Activated CD8-positive, alpha-beta memory T cell treated with anti-CD3 and anti-CD28 coated beads for 48 hours (primary cell): ENCODE measurements around the gene MAPKBP1.

ENCODE experiments used
- DNase-seq, 3 experiments: peaks; one replicate each; pipeline ENCODE4 v3.0.0-alpha.2; 2020; ENCODE audit warnings: low read depth in 2 of 3, low spot score in 2 of 3

MAPKBP1 gene

DNA sequence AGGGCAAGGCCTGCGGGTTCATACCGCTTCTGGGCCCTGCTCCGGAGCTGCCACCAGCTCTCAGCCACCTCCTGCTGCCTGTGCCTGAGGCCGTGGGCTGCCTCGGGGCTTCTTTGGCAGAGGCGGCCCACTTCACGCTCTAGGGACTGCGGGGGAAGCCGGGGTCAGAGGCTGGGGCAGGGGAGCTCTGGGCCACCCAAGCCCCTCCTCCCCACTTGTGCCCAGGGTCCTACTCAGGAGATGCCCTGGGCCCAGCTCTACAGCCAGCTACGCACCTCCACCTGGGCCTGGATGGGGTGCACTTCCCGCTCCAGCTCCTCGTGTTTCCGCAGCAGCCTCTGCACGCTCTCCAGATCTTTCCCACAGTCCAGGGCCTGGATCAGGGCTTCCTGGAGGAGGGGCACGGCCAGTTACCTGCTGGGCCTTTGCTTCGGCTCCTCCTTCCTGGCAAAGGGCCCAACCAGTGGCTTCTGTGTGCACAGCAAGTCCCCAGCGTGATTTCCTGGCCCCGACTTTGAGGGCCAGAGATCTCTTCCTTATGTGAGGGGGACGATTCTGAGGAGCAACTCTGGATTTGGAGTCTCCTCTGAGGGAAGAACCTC lies 88.3 kb downstream of the MAPKBP1 start:
- no peak for DNase-seq

DNA sequence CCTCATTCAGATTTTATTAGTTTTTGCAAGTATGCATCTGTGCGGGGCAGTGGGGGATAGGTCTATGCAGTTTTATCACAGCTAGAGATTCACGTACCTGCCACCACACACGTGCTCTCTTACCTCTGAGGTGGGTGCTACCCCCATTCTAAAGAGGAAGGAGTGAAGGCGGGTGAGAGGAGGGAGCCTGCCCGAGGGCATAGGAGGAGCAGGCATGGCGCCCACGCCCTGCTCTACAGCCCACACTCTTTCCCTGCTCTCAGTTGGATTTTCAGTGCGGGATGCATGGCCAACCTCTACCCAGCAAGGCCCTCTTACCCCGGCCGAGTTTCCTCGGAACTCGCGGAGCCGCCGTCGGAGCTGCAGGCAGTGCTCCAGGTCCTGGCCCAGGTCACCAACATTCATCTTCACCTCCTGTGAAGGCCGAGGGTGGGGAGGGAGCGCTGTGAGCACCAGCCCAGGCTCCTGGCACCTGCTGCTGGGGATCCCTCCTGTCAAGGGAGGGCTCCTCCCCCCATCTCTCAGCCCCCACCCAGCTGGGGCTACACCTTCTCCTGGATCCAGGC lies 91.3 kb downstream of the MAPKBP1 start:
- DNase-seq: no peak

DNA sequence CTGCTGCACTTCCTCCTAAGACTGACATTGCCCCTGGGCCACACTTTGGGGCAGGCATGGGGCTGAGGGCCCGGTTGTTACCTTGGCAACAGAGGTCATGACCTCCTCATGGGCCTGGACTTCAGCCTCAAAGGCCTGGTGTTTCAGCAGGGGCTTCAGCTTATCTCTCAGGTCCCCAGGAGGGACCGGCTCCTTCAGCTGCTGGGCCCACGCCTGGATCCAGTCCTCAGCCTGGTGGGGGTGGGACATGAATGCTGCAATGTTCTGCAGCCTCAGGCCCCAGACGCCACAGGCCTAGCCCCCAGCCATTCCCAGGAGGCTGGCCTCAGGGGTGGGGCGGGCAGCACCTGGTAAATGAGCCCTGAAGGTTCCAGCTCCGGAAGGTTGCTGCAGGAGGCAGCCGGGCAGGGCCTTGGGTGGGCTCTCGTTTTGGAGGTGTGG lies 92.0 kb downstream of the MAPKBP1 start:
- no peak for DNase-seq

DNA sequence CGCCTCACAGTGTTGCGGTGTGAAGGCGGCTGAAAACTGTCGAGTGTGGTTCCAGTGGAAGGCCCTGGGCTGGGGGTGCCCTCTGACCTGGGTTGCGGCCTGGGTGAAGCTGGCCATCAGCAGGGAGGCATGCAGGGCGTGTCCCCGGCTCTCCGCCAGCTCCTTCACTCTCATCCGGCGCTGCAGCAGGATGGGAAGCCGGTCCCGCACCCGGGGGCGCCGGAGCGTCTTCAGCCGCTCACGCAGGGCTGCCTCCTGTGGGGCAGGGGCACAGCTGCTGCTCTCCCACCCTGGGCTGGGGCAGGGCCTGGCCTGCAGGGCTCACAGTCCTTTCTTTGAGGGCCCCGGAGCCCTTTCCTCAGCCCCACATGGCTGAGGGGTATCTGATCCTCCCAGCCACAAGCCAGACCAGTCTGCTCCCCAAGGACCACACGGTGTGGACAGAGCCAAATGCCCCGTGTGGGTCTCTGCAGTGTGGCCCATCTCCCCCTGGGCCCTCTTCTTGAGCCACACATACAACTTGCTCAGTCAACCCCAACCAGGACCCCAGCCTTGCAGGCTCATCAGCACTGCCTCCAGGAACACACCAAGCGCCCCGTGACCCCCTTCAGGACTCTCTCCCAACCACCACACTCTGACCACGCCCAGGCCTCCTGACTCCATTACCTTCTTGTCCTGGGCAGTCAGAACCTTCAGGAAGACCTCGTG lies 92.7 kb downstream of the MAPKBP1 start:
- DNase-seq: no peak

DNA sequence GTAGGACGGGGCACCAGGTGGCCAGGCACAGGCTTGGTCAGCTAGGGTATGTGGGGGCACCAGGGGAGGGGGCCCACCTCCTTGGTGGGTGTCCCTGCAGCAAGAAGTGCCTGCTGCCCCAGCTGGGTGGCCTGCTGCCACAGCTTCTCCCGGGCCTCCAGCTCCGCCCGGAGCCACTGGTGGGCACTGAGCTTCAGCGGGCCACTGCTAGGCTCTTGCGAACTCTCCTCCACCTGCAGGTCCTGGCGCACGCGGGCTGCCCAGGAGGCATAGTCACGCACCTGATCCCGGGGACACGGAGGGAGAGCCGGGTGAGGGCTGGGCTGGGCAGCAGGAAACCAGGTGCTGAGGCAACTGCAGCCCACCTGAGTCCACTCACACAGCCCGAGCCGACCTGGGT lies 94.0 kb downstream of the MAPKBP1 start:
- no peak for DNase-seq

DNA sequence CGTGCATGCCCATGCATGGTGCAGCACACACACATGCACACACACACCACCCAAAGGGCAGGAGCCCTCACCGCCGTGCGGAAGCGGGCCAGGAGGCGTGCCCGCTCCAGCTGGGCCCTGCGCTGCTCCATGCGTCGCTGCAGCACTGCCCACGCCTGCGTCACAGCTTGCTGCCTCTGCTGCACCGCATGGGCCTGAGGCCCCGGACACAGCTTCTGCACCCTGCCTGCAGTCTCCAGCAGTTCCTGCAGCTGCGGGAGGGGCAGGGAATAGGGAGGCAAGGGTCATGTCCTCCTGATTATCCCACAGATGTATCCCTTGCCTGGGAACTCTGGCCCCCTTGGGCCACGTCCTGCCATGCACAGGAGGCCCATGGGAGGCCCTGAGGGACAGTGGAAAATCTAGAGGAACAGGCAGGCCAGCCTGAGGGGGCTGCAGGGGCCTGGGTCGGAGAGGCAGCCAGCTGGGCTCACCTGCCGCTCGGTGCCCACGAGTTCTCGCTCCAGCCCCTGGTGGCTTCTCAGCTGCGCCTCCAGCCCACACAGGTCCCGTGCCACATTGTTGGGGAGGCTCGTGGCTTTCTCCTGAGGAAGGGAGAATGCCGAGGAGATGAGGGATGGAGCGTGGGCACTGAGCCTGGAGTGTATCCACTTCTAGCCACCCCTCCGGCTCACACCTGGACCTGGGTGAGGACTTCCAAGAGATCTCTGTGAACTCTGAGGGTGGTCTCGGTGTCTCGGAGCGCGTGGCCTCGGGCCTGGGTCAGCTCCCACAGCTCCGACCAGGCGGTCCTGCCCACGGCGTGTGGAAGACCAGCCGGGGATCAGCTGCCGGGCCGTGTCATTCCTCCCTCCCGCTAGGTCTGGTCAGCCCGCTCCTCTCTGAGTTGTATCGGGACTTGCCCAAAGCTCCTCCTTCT lies 95.7 kb downstream of the MAPKBP1 start:
- DNase-seq: no peak

DNA sequence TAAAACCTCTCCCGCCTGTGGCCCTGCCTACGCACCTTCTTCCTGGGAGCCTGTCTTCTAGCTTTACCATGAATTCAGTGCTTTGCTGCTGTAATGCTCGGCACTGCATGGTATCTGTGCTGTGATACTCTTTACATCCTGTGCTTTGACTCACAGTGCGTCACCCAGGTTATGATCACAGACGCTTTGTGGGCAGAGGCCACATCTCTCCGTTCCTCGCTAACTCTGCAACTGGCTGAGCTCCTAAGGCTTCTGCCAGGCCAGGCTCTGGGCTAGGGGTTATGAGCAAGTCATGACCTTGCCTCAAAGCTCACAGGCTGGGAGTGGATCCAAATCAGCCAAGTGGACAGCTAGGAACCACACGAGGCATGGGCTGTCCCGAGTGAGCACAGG lies 96.4 kb downstream of the MAPKBP1 start:
- DNase-seq: peak in 2 of 3 experiments; percentile 14 to 17

DNA sequence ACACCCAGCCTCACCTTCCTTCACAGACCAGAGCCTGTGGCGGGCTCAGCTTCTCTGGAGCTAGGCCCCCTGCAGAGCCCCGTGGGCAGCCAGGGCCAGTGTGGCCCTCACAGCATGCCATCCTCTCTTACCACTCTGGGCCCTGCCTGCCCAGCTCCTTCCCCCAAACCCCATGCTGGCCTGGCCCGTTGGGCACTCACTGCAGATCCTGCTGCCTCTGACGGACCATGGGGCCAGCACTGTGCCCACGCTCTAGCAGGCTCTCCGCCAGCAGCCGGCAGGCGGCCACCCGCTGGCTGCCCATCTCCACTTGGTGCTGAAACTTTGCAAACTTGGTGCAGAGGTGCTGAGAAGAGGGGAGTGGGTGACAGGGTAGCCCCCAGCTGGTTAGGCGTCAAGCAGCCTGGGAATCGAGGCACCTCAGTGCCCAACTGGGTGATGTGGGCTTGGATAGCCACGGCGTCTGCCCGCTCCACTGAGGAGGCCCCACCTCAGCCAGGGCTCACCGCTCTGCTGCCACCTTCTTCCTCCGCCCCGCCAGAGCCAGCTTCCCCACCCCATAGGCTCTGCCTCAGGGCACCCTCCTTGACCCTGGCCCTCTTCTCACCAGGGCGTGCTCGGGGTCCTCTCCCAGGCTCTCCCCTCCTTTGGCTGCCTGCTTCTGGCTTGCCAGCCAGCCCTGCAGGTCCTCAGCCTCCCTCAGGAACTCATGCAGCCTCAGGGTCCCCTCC lies 97.1 kb downstream of the MAPKBP1 start:
- no peak for DNase-seq

DNA sequence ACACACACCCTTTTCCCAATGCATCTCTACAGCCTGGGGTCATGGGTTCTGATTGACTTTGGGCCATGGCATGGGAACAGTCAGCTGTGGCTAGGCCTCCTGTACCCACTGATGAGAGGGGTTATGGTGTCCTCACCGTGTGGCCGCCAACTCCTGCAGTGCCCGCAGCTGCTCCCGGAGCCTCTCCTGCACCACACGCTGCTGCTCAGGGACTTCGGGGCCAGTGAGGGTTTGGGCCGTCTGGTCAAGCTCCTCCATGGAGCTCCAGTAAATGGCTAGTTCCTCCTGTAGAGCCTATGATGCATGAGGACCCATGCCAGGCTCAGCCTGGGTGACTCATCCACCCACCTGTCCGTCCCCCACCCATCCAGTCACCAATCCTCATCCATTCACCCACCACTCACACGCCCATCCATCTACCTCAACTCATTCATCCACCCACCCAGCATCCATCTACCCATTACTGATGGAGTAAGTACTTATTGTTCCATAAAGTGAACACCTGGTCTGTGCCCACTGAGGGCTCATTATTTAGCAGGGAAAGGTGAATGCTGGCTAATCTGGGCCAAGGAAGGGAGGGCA lies 98.0 kb downstream of the MAPKBP1 start:
- DNase-seq: no peak

DNA sequence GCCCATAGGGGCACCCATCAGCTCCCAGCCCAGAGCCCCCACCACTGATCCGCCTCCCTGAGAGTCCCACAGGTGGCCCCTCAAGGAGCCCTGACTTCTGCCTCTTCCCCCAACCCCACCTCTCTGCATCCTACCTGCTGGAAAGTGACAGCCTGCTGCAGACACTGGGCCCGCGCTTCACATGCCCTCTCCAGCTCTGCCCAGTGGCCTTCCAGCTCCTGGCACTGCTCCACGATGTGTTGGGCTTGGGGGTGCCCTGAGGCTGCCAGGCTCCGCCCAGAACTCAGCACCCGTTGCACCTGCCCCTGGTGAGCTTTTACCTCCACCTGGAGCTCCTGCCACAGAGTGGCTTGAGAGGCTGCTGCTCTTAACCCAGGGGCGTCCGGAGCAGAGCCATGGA lies 99.4 kb downstream of the MAPKBP1 start:
- DNase-seq: no peak

DNA sequence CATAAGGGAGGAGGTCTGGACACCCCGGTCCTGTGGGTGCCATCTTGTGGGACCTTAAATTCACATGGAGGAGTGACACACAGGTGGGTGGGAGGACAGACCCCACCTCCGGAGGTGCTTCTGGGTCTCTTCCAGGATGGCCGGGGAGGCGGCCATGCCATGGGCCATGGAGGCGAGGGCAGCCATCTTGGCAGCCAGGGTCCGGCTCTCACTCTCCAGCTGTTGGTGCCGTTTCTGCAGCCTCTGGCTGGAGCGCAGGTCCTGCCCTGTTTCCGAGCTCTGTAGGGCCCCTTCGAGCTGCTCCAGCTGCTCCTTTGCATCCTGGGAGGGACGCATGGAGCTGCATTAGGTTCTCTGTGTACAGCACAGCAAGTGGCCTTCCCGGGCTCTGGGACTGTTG lies 100.5 kb downstream of the MAPKBP1 start:
- DNase-seq: no peak

DNA sequence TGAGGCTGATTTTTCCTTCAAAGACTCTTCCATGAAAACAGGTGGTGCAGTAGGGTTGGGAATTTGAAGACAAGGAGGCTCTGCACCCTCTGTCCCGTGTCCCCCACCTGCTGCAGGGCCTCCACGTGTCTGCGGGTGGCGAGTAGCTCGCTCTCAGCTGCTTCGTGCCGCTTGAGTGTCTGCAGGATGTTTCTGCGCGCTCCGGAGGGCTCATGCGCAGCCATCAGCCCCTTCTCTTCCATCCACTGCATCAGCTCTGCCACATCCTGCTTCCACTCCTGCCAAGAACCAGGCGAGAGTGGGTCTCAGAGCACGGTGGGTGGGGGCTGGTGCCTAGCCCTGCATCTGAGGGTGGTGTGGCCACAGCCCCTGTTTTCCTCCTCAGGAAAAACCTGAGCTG lies 101.7 kb downstream of the MAPKBP1 start:
- no peak for DNase-seq

DNA sequence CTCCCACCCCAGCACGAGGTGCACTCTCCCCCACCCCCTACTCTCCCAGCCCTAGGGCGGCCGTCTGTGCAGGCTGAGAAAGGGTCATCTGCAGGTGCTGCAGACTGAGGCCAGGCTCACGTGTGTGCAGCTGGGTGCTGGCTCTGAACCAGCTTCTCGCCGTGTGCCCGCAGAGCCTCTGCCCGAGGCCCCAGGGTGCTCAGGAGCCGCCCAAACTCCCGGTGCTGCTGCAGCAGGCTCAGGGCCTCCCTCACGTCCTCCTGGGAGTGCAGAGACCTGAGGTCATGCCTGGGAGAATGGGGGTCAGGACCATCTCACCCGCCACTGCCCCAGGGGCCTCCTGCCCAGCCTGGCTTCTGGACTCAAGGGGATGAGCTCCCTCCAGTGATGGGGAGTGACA lies 102.4 kb downstream of the MAPKBP1 start:
- no peak for DNase-seq
